ENCODE data around the gene PNRC2.
"Not testable (repeated sequence)": the region's sequence is repeated elsewhere in the genome, so short reads cannot be mapped to it uniquely, and the experiment has no call there.

The PNRC2 gene

GRCh38 chr1:23995431-23995837 is 35.8 kb downstream of the PNRC2 start:
- DNase-seq: no peak

GRCh38 chr1:23996700-23997229 is 37.1 kb downstream of the PNRC2 start:
- DNase-seq: no peak

- no peak for DNase-seq
Observed at GRCh38 chr1:23997812-23998211, 38.2 kb downstream of the PNRC2 start.

GRCh38 chr1:23999156-23999671 is 39.6 kb downstream of the PNRC2 start:
- DNase-seq: no peak

GRCh38 chr1:24002695-24003094 is 43.1 kb downstream of the PNRC2 start:
- no peak for DNase-seq

GRCh38 chr1:24003331-24003972 is 43.8 kb downstream of the PNRC2 start:
- DNase-seq: peak; percentile 90

- no peak for DNase-seq
Observed at GRCh38 chr1:24004132-24004531, 44.5 kb downstream of the PNRC2 start.

GRCh38 chr1:24005163-24005562 is 45.5 kb downstream of the PNRC2 start:
- DNase-seq: no peak

- DNase-seq: no peak
Observed at GRCh38 chr1:24007079-24007478, 47.5 kb downstream of the PNRC2 start.

- DNase-seq: peak; percentile 59
Observed at GRCh38 chr1:24008574-24009184, 49.1 kb downstream of the PNRC2 start.

GRCh38 chr1:24009406-24009805 is 49.8 kb downstream of the PNRC2 start:
- DNase-seq: no peak

- no peak for DNase-seq
Observed at GRCh38 chr1:24010650-24011049, 51.0 kb downstream of the PNRC2 start.

- DNase-seq: not testable (repeated sequence)
Observed at GRCh38 chr1:24012878-24013277, 53.2 kb downstream of the PNRC2 start.
